Measurements from ENCODE around the gene ARMC9. TPM values are rescaled to one million over a fixed set of nuclear protein-coding genes. Genes with fewer than 3 reads are reported as not detected.
A peak's percentile ranks its signal among the peaks of the same experiment; 100 is the strongest.

Gene ARMC9
- total and polyA plus RNA-seq, 2 donors from 2014 or later, result 7.3 to 18.2 TPM

DNA sequence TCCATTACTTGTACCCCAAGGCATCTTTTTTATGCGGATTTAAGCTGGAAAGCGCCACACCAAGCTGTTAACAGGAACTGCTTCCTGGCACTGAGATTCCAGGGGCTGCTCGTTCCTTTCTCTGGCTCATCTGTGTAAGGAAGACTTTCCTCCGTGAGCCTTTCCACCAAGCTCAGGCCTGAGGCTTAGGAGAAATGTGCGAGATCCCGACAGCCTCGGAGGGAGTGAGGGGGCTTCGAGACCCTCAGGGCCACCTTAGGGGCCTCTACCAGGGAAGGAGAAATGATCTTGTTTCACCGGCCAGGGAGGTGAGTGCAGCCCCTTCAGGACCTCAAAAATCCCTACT is 214.2 kb downstream of the ARMC9 start:
- H3K27ac ChIP-seq (ENCODE audit: low read depth in 2 of 2, low read length in 2 of 2), result peak overlapping the region in 1 of 2 donors; percentile 85
- DNase-seq (no peak), FAIRE-seq (no peak)
- H3K27me3 ChIP-seq (ENCODE audit: control insufficient read depth, insufficient read depth, low read length), result no peaks in the 10 kb centered on the region
- peak overlapping the region in 1 of 3 donors; percentile 61 for H3K9ac ChIP-seq (ENCODE audit: low read length in 3 of 3)
- no peaks in the 10 kb centered on the region for H3K9me3 ChIP-seq (ENCODE audit: control insufficient read depth in 2 of 3, insufficient read depth in 1 of 3, low read length in 3 of 3)
- peak overlapping the region; percentile 12 to 61 (median 36) for H3K4me3 ChIP-seq (ENCODE audit: low read length in 3 of 3)
- H3K4me1 ChIP-seq (ENCODE audit: control insufficient read depth in 2 of 3, insufficient read depth in 2 of 3, low read depth in 1 of 3, low read length in 3 of 3), result peaks cover 0 to 11% (median 0%) of the 10 kb centered on the region in 3 donors
- TF ChIP-seq, protein P1, sequence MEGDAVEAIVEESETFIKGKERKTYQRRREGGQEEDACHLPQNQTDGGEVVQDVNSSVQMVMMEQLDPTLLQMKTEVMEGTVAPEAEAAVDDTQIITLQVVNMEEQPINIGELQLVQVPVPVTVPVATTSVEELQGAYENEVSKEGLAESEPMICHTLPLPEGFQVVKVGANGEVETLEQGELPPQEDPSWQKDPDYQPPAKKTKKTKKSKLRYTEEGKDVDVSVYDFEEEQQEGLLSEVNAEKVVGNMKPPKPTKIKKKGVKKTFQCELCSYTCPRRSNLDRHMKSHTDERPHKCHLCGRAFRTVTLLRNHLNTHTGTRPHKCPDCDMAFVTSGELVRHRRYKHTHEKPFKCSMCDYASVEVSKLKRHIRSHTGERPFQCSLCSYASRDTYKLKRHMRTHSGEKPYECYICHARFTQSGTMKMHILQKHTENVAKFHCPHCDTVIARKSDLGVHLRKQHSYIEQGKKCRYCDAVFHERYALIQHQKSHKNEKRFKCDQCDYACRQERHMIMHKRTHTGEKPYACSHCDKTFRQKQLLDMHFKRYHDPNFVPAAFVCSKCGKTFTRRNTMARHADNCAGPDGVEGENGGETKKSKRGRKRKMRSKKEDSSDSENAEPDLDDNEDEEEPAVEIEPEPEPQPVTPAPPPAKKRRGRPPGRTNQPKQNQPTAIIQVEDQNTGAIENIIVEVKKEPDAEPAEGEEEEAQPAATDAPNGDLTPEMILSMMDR (IDR thresholded peaks at IDR 0.05; ENCODE audit: borderline replicate concordance, extremely low read depth, insufficient read depth), result no peak
- H3K36me3 ChIP-seq (ENCODE audit: control insufficient read depth in 2 of 3, insufficient read depth in 3 of 3, low read length in 3 of 3), result no peaks in the 10 kb centered on the region
- intact Hi-C loops (cut with DNase I), result no loop called here

DNA sequence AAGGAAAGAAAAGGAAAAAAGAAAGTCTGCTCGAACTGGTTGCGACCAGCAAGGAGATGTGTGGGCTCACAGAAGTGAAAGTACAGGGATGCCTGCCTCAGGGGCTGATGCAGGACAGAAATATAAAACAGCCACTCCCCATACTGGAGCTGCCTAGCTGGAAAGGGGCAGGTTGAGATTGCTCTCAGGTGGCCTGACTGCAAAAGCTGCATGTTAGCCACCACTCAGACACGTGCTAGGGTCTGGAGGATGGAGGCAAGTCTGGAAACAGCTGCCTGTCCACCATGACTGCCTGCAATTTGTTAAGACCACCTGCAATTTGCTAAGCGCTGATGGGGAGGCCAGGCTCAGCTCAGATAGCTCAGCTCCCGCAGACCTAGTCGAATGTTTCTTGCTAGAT is 215.0 kb downstream of the ARMC9 start:
- Histone ChIP-seq H3K4me3 (ENCODE audit: low read length in 3 of 3) (no peak overlapping the region), H3K4me1 (ENCODE audit: control insufficient read depth in 2 of 3, insufficient read depth in 2 of 3, low read depth in 1 of 3, low read length in 3 of 3) (peaks cover 0 to 11% (median 0%) of the 10 kb centered on the region in 3 donors), H3K27me3 (ENCODE audit: control insufficient read depth, insufficient read depth, low read length) (no peaks in the 10 kb centered on the region), H3K36me3 (ENCODE audit: control insufficient read depth in 2 of 3, insufficient read depth in 3 of 3, low read length in 3 of 3) (no peaks in the 10 kb centered on the region), H3K27ac (ENCODE audit: low read depth in 2 of 2, low read length in 2 of 2) (no peak overlapping the region), H3K9me3 (ENCODE audit: control insufficient read depth in 2 of 3, insufficient read depth in 1 of 3, low read length in 3 of 3) (no peaks in the 10 kb centered on the region), H3K9ac (ENCODE audit: low read length in 3 of 3) (no peak overlapping the region)
- TF ChIP-seq, protein P1 (IDR thresholded peaks at IDR 0.05; ENCODE audit: borderline replicate concordance, extremely low read depth, insufficient read depth), result no peak
- DNase-seq (peak in 1 of 5 donors; percentile 45), FAIRE-seq (no peak)
- intact Hi-C loops (cut with DNase I), result no loop called here

DNA sequence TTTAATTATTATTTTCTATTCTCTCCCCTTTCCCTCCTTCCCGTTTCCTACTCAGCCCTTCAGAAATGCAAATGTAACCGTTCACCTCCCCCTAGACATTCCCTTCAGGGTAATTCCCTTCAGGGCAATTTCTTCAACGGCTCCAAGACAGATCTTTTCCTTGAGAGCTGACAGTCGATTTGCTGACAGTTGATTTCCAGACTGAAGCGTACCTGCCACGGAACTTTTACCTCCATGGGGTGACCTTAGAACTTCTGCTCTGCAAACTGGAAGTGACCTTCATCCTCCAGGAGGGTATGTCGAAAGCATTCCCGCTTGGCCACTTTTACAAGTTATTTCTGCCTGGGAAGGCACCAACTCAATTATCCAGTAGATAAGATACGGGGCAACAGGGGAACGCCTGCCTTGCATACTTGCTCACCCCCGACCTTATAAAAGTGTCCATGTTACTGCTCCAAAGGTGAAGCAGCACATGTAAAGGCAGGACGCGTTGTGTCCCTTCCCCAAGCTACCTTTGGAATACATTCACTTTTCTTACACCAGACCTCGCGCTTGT is 215.6 kb downstream of the ARMC9 start:
- TF ChIP-seq, protein P1 (IDR thresholded peaks at IDR 0.05; ENCODE audit: borderline replicate concordance, extremely low read depth, insufficient read depth), result no peak
- no peak overlapping the region for H3K4me3 ChIP-seq (ENCODE audit: low read length in 3 of 3)
- H3K9me3 ChIP-seq (ENCODE audit: control insufficient read depth in 2 of 3, insufficient read depth in 1 of 3, low read length in 3 of 3), result no peaks in the 10 kb centered on the region
- H3K4me1 ChIP-seq (ENCODE audit: control insufficient read depth in 2 of 3, insufficient read depth in 2 of 3, low read depth in 1 of 3, low read length in 3 of 3), result peaks cover 0 to 11% (median 0%) of the 10 kb centered on the region in 3 donors
- FAIRE-seq (no peak), DNase-seq (peak in 1 of 5 donors; percentile 1)
- intact Hi-C loops (cut with DNase I), result no loop called here
- no peaks in the 10 kb centered on the region for H3K36me3 ChIP-seq (ENCODE audit: control insufficient read depth in 2 of 3, insufficient read depth in 3 of 3, low read length in 3 of 3)
- H3K27ac ChIP-seq (ENCODE audit: low read depth in 2 of 2, low read length in 2 of 2), result no peak overlapping the region
- no peaks in the 10 kb centered on the region for H3K27me3 ChIP-seq (ENCODE audit: control insufficient read depth, insufficient read depth, low read length)
- no peak overlapping the region for H3K9ac ChIP-seq (ENCODE audit: low read length in 3 of 3)

DNA sequence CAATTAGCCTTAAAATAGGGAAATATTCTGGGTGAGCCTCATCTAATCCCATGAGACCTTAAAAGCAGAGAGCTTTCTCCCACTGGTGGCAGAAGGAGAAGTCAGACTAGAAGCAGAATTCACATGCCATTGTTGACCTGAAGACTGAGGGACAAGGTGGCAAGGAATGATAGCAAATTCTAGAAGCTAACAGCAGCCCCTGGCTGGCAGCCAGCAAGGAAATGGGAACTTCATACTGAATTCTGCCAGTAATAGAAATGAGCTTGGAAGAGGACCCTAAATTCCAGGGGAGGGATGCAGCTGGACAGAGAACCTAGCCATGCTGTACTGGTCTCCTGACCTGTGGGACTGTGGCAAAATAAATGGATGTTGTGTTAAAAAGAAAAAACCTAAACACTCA is 216.6 kb downstream of the ARMC9 start:
- Histone ChIP-seq H3K9ac (ENCODE audit: low read length in 3 of 3) (no peak overlapping the region), H3K27me3 (ENCODE audit: control insufficient read depth, insufficient read depth, low read length) (no peaks in the 10 kb centered on the region), H3K4me3 (ENCODE audit: low read length in 3 of 3) (no peak overlapping the region), H3K4me1 (ENCODE audit: control insufficient read depth in 2 of 3, insufficient read depth in 2 of 3, low read depth in 1 of 3, low read length in 3 of 3) (peaks cover 0 to 11% (median 0%) of the 10 kb centered on the region in 3 donors), H3K36me3 (ENCODE audit: control insufficient read depth in 2 of 3, insufficient read depth in 3 of 3, low read length in 3 of 3) (no peaks in the 10 kb centered on the region), H3K27ac (ENCODE audit: low read depth in 2 of 2, low read length in 2 of 2) (no peak overlapping the region), H3K9me3 (ENCODE audit: control insufficient read depth in 2 of 3, insufficient read depth in 1 of 3, low read length in 3 of 3) (no peaks in the 10 kb centered on the region)
- peak in 1 of 5 donors; percentile 23 for DNase-seq
- FAIRE-seq, result no peak
- TF ChIP-seq, protein P1 (IDR thresholded peaks at IDR 0.05; ENCODE audit: borderline replicate concordance, extremely low read depth, insufficient read depth), result no peak
- intact Hi-C loops (cut with DNase I), result no loop called here
